ENCODE measurements around the gene DPH5.

Gene DPH5

DNA sequence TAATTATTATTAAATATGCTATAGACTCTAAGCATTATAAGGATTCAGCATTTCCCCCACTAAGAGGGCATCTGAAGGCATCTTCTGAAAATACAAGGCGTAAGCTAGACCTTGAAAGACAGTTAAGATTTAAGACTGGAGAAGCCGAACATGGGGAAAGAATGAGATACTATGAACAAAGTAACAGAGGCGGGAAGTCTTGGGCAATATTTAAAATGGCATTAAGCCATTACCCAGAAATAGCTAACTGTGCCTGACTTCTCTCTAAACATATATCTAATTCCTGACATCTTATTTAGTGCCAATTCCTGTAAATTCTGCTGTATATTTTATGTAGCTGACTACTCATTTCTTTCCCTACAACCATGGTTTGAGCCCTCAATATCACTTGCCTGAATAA is 20.9 kb downstream of the DPH5 start:
- Histone ChIP-seq H2AFZ (ENCODE audit: low read length) (no peak overlapping the region), H3K9me3 (replicated peaks; ENCODE audit: insufficient read depth, low read length) (no peaks in the 10 kb centered on the region), H3K27me3 (replicated peaks; ENCODE audit: insufficient read depth, low read length) (no peaks in the 10 kb centered on the region), H3K4me3 (ENCODE audit: low read length) (no peak overlapping the region), H3K27ac (ENCODE audit: low read length) (no peak overlapping the region), H3K9ac (ENCODE audit: low read length) (no peak overlapping the region), H3K4me2 (ENCODE audit: low read depth, low read length) (no peak overlapping the region), H3K36me3 (replicated peaks; ENCODE audit: insufficient read depth, low read length) (no peaks in the 10 kb centered on the region), H3F3A (ENCODE audit: insufficient read depth, low read length) (no peaks in the 10 kb centered on the region), H3K79me2 (ENCODE audit: low read length) (no peaks in the 10 kb centered on the region), H4K20me1 (ENCODE audit: insufficient read depth, low read length) (no peaks in the 10 kb centered on the region), H3K4me1 (ENCODE audit: low read length) (no peaks in the 10 kb centered on the region), H3K9me2 (replicated peaks; ENCODE audit: insufficient read depth, low read length) (no peaks in the 10 kb centered on the region)
- DNase-seq, result no peak
- TF ChIP-seq, protein P1, sequence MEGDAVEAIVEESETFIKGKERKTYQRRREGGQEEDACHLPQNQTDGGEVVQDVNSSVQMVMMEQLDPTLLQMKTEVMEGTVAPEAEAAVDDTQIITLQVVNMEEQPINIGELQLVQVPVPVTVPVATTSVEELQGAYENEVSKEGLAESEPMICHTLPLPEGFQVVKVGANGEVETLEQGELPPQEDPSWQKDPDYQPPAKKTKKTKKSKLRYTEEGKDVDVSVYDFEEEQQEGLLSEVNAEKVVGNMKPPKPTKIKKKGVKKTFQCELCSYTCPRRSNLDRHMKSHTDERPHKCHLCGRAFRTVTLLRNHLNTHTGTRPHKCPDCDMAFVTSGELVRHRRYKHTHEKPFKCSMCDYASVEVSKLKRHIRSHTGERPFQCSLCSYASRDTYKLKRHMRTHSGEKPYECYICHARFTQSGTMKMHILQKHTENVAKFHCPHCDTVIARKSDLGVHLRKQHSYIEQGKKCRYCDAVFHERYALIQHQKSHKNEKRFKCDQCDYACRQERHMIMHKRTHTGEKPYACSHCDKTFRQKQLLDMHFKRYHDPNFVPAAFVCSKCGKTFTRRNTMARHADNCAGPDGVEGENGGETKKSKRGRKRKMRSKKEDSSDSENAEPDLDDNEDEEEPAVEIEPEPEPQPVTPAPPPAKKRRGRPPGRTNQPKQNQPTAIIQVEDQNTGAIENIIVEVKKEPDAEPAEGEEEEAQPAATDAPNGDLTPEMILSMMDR (IDR thresholded peaks at IDR 0.05; ENCODE audit: low read length), result no peak
- no peak for TF ChIP-seq EZH2 (optimal IDR thresholded peaks at IDR 0.05; ENCODE audit: low read depth, low read length)
- TF ChIP-seq EZH2phosphoT487 (IDR thresholded peaks at IDR 0.05; ENCODE audit: low read length), result no peak

DNA sequence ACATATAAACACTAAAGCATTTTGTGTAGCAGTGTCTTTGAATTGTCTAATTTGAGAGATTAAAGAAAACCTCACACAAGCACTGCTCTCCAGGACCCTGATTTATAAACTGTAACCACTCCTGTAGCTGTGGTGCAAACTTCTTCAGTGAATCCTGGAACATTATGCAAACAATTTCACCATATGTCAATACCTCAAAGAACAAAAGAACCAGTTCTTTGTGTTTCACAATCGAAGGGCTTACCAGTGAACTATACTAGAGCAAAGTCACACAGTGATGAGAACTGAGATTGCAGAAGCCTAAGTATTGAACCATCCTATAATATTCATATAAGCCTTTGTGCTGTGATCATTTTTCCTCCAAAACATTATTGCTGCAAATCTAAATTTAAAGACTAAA is 21.5 kb downstream of the DPH5 start:
- no peak overlapping the region for H2AFZ ChIP-seq (ENCODE audit: low read length)
- DNase-seq, result no peak
- H3K4me3 ChIP-seq (ENCODE audit: low read length), result no peak overlapping the region
- H3K36me3 ChIP-seq (replicated peaks; ENCODE audit: insufficient read depth, low read length), result no peaks in the 10 kb centered on the region
- H3K9me3 ChIP-seq (replicated peaks; ENCODE audit: insufficient read depth, low read length), result no peaks in the 10 kb centered on the region
- no peaks in the 10 kb centered on the region for H3K4me1 ChIP-seq (ENCODE audit: low read length)
- H3K9ac ChIP-seq (ENCODE audit: low read length), result no peak overlapping the region
- no peaks in the 10 kb centered on the region for H3K9me2 ChIP-seq (replicated peaks; ENCODE audit: insufficient read depth, low read length)
- no peaks in the 10 kb centered on the region for H3K79me2 ChIP-seq (ENCODE audit: low read length)
- H3F3A ChIP-seq (ENCODE audit: insufficient read depth, low read length), result no peaks in the 10 kb centered on the region
- H3K27me3 ChIP-seq (replicated peaks; ENCODE audit: insufficient read depth, low read length), result no peaks in the 10 kb centered on the region
- H4K20me1 ChIP-seq (ENCODE audit: insufficient read depth, low read length), result no peaks in the 10 kb centered on the region
- H3K27ac ChIP-seq (ENCODE audit: low read length), result no peak overlapping the region
- no peak for TF ChIP-seq EZH2 (optimal IDR thresholded peaks at IDR 0.05; ENCODE audit: low read depth, low read length)
- no peak for TF ChIP-seq EZH2phosphoT487 (IDR thresholded peaks at IDR 0.05; ENCODE audit: low read length)
- TF ChIP-seq, protein P1 (IDR thresholded peaks at IDR 0.05; ENCODE audit: low read length), result no peak
- H3K4me2 ChIP-seq (ENCODE audit: low read depth, low read length), result no peak overlapping the region

DNA sequence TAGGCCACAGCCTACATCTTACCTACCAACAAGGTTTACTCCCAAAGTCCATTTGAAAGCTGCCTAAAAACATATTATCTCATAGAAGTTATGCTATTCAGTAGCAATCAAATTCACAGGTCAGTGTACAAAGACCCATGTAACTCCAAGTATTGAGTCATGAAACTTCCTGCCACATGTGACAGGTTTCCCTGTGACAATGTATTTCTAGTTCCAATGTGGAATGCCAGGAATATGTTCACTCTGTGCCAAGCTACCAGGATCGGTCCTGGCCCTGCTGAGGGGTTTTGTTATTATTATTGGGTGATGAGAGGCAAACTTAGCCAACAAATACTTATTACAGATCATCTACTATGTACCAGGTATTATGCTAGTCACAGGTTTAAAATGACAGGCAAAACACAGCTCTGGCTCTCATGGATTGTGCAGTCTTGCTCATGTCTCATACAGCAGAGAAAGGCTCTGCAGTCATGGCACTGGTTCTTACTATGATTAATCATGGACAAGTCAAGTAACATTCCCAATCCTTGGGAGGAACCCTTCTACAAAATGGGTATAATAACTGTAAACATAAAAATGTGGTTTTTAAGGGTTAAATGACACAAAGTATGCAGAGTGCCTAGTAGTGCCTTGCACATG is 22.5 kb downstream of the DPH5 start:
- H3F3A ChIP-seq (ENCODE audit: insufficient read depth, low read length), result no peaks in the 10 kb centered on the region
- H2AFZ ChIP-seq (ENCODE audit: low read length), result no peak overlapping the region
- no peaks in the 10 kb centered on the region for H3K27me3 ChIP-seq (replicated peaks; ENCODE audit: insufficient read depth, low read length)
- no peaks in the 10 kb centered on the region for H3K36me3 ChIP-seq (replicated peaks; ENCODE audit: insufficient read depth, low read length)
- no peaks in the 10 kb centered on the region for H3K9me3 ChIP-seq (replicated peaks; ENCODE audit: insufficient read depth, low read length)
- H3K79me2 ChIP-seq (ENCODE audit: low read length), result no peaks in the 10 kb centered on the region
- no peaks in the 10 kb centered on the region for H3K4me1 ChIP-seq (ENCODE audit: low read length)
- H3K27ac ChIP-seq (ENCODE audit: low read length), result no peak overlapping the region
- TF ChIP-seq EZH2 (optimal IDR thresholded peaks at IDR 0.05; ENCODE audit: low read depth, low read length) (no peak), EZH2phosphoT487 (IDR thresholded peaks at IDR 0.05; ENCODE audit: low read length) (no peak)
- TF ChIP-seq, protein P1 (IDR thresholded peaks at IDR 0.05; ENCODE audit: low read length), result no peak
- H4K20me1 ChIP-seq (ENCODE audit: insufficient read depth, low read length), result no peaks in the 10 kb centered on the region
- H3K9me2 ChIP-seq (replicated peaks; ENCODE audit: insufficient read depth, low read length), result no peaks in the 10 kb centered on the region
- DNase-seq, result no peak
- no peak overlapping the region for H3K4me2 ChIP-seq (ENCODE audit: low read depth, low read length)
- H3K4me3 ChIP-seq (ENCODE audit: low read length), result no peak overlapping the region
- H3K9ac ChIP-seq (ENCODE audit: low read length), result no peak overlapping the region

All from MM.1S (cell line).